ENCODE results near the gene RTCB.

RTCB gene

GRCh38 chr22:32411829-32412592, at the start of gene RTCB:
Gene RTCB (minus strand): TSS chr22:32412247. CDS start chr22:32412156, 91 bp downstream.
- peak; percentile 38 for DNase-seq

GRCh38 chr22:32457031-32457430, 45.0 kb upstream of the RTCB start:
- no peak for DNase-seq

- DNase-seq: no peak
Measured at GRCh38 chr22:32448980-32449379, 36.9 kb upstream of the RTCB start.

- DNase-seq: no peak
Measured at GRCh38 chr22:32446321-32446720, 34.3 kb upstream of the RTCB start.

- no peak for DNase-seq
Measured at GRCh38 chr22:32444068-32444467, 32.0 kb upstream of the RTCB start.

- DNase-seq: no peak
Measured at GRCh38 chr22:32430352-32430751, 18.3 kb upstream of the RTCB start.

- DNase-seq: no peak
Measured at GRCh38 chr22:32426881-32427280, 14.8 kb upstream of the RTCB start.

GRCh38 chr22:32423664-32424063, 11.6 kb upstream of the RTCB start:
- no peak for DNase-seq

GRCh38 chr22:32422062-32422461, 10.0 kb upstream of the RTCB start:
- no peak for DNase-seq

GRCh38 chr22:32421484-32421883, 9.4 kb upstream of the RTCB start:
- DNase-seq: no peak

- no peak for DNase-seq
Measured at GRCh38 chr22:32417906-32418305, 5.9 kb upstream of the RTCB start.

GRCh38 chr22:32416556-32417085, 4.6 kb upstream of the RTCB start:
- DNase-seq: no peak

- no peak for DNase-seq
Measured at GRCh38 chr22:32414191-32414590, 2.1 kb upstream of the RTCB start.

GRCh38 chr22:32413719-32414118, 1.7 kb upstream of the RTCB start:
- no peak for DNase-seq

GRCh38 chr22:32411402-32411801, 645 bp downstream of the RTCB start:
- DNase-seq: no peak

- no peak for DNase-seq
Measured at GRCh38 chr22:32410459-32410858, 1.6 kb downstream of the RTCB start.

- DNase-seq: no peak
Measured at GRCh38 chr22:32409977-32410376, 2.1 kb downstream of the RTCB start.

GRCh38 chr22:32407936-32408335, 4.1 kb downstream of the RTCB start:
- DNase-seq: no peak

GRCh38 chr22:32407312-32407711, 4.7 kb downstream of the RTCB start:
- DNase-seq: no peak

- no peak for DNase-seq
Measured at GRCh38 chr22:32404021-32404420, 8.0 kb downstream of the RTCB start.

- DNase-seq: no peak
Measured at GRCh38 chr22:32401486-32401885, 10.6 kb downstream of the RTCB start.

GRCh38 chr22:32396746-32397145, 15.3 kb downstream of the RTCB start:
- no peak for DNase-seq

- no peak for DNase-seq
Measured at GRCh38 chr22:32396255-32396654, 15.8 kb downstream of the RTCB start.

- DNase-seq: no peak
Measured at GRCh38 chr22:32395107-32395506, 16.9 kb downstream of the RTCB start.

- DNase-seq: no peak
Measured at GRCh38 chr22:32389685-32390084, 22.4 kb downstream of the RTCB start.
